ENCODE results near the gene SLC43A2. TPM values are rescaled to one million over a fixed set of nuclear protein-coding genes. Genes with fewer than 3 reads are reported as not detected.

Gene SLC43A2
- total RNA-seq, 1 donor from 2014 or later, result 39.9 TPM

DNA sequence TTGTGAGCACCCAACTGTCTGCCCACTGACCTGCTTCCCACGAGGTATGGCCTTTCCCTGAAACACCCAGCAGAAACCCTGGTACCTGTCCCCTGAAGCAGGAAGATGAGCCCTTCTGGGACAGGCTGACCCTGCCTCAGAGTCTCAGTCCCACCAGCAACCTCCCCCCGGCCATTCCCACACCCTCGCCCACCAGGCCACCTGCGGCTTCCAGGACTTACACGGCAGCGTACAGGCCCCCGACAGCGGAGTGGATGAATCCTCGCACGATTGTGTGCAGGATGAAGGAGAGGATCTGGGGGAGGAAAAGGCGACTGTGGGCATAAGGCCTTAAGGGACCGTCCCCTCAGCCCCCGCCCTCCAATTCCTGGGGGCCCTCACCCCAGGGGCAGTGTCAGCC, 50.6 kb downstream of the SLC43A2 start:
- Histone ChIP-seq H3K27me3 (no peaks in the 10 kb centered on the region), H3K4me3 (no peak overlapping the region), H3K9me3 (no peaks in the 10 kb centered on the region), H3K36me3 (peaks cover 10% of the 10 kb centered on the region), H3K27ac (peak overlapping the region; percentile 87), H3K4me1 (peaks cover 56% of the 10 kb centered on the region)
- TF ChIP-seq, protein P1, sequence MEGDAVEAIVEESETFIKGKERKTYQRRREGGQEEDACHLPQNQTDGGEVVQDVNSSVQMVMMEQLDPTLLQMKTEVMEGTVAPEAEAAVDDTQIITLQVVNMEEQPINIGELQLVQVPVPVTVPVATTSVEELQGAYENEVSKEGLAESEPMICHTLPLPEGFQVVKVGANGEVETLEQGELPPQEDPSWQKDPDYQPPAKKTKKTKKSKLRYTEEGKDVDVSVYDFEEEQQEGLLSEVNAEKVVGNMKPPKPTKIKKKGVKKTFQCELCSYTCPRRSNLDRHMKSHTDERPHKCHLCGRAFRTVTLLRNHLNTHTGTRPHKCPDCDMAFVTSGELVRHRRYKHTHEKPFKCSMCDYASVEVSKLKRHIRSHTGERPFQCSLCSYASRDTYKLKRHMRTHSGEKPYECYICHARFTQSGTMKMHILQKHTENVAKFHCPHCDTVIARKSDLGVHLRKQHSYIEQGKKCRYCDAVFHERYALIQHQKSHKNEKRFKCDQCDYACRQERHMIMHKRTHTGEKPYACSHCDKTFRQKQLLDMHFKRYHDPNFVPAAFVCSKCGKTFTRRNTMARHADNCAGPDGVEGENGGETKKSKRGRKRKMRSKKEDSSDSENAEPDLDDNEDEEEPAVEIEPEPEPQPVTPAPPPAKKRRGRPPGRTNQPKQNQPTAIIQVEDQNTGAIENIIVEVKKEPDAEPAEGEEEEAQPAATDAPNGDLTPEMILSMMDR (IDR thresholded peaks at IDR 0.05), result no peak
- intact Hi-C loops (cut with DNase I), result no loop called here
- DNase-seq (no peak), ATAC-seq (no peak)

DNA sequence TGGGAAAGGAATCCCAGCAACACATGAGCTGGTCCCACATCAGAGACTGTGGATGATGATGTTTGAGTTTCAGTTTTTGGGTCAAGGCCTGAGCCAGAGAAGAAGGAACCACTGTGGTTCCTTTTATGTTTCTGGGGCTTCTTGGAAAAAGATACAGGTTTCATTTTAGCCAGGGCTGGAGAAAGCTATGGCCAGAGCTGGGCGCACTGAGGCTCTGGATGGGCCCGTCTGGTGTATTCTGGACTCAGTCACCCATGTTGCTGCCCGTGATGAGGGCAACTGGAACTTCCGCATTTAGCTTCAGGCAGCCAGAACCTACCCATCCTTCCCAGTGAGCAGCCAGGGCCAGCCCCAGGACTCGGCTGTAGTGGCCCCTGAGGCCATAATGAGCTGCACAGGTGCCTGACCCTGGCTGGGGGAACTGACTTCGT, 51.0 kb downstream of the SLC43A2 start:
- TF ChIP-seq, protein P1 (IDR thresholded peaks at IDR 0.05), result no peak
- peaks cover 56% of the 10 kb centered on the region for H3K4me1 ChIP-seq
- intact Hi-C loops (cut with DNase I), result no loop called here
- DNase-seq, result no peak
- H3K27ac ChIP-seq, result peak overlapping the region; percentile 87
- peak; percentile 8 for ATAC-seq
- H3K27me3 ChIP-seq, result no peaks in the 10 kb centered on the region
- H3K4me3 ChIP-seq, result no peak overlapping the region
- peaks cover 5% of the 10 kb centered on the region for H3K36me3 ChIP-seq
- no peaks in the 10 kb centered on the region for H3K9me3 ChIP-seq

DNA sequence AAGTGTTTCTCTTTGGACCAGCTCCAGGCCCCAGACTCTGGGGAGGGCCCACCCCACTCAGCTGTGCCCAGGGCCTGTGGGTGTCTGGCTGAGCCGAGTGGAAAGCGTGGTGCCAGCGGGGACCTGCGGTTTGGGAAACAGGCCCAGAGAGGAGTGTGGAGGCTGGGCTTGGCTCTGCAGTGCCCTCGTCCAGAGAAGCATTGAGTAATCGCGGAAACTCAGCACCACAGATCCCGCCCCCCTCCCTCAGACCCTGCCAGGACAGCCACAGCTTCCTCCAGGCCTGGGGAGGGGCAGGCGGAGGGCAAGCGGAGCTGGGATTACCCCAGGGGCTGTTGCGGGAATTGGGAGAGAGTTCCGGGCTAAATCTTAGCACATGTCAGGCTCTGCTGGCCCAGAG, 51.5 kb downstream of the SLC43A2 start:
- Histone ChIP-seq H3K4me3 (no peak overlapping the region), H3K4me1 (peaks cover 55% of the 10 kb centered on the region), H3K36me3 (peaks cover 1% of the 10 kb centered on the region), H3K9me3 (no peaks in the 10 kb centered on the region), H3K27ac (peak overlapping the region; percentile 87), H3K27me3 (no peaks in the 10 kb centered on the region)
- TF ChIP-seq, protein P1 (IDR thresholded peaks at IDR 0.05), result no peak
- intact Hi-C loops (cut with DNase I), result no loop called here
- DNase-seq, result peak; percentile 97
- ATAC-seq, result peak; percentile 88

DNA sequence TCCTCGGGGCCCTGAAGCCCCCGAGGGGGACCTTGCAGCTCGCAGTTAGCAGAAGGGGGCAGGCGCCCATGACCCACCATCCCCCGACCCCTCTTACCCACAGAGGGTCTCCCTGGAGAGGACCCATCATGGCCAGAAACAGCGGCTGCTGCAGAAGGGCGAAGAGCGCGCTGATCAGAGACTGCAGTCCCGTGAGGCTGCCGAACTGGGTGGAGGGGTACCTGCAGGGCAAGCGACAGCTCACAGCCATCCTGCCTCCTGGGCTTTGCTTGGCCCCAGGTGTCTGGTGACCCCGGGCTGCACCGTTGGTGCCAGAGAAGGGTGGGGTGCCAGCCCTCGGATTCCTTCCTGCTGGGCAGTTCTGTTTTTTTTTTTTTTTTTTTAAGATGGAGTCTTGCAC, 52.1 kb downstream of the SLC43A2 start:
- ATAC-seq (no peak), DNase-seq (no peak)
- no peaks in the 10 kb centered on the region for H3K27me3 ChIP-seq
- peaks cover 50% of the 10 kb centered on the region for H3K4me1 ChIP-seq
- no peaks in the 10 kb centered on the region for H3K36me3 ChIP-seq
- no peak overlapping the region for H3K4me3 ChIP-seq
- H3K27ac ChIP-seq, result peak overlapping the region; percentile 87
- intact Hi-C loops (cut with DNase I), result no loop called here
- TF ChIP-seq, protein P1 (IDR thresholded peaks at IDR 0.05), result no peak
- H3K9me3 ChIP-seq, result no peaks in the 10 kb centered on the region

DNA sequence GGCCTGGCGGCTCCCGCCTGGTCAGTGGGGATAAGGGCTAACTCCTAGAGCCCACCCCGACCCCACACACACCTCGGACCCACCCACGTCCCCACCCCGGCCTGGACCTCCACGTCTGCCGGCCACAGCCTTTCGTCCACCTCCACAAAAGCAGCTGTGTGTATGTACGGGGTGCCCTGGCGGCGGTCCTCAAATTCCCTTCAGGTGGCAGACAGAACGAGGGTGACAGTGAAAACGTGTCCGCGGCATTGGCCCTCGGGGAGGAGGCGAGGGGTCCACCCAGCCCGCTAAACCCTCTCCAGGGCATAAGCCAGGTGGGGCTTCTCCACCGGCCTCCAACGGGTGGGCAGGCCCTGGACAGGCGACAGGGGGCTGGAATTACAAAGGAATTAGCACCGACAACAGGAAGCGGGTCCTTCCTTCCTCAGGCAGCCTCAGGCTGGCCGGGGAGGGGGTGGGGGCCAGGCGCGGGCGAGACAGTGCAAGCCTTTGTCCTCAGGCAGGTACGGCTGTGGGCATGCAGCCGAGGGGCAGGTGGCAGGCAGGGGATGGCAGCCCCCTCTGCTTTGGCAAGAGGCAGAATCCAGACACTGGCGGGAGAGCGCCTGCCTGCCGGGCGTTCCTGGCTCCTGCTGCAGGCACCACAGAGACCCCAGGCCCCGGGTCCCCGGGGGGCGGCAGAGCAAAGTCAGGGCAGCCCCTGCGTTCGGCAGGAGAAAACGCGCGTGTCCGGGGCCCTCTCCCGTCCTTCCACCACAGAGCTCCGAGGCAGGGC, 53.8 kb downstream of the SLC43A2 start:
- ATAC-seq (no peak), DNase-seq (peak; percentile 72)
- Histone ChIP-seq H3K4me1 (peaks cover 45% of the 10 kb centered on the region), H3K27ac (peak overlapping the region; percentile 58), H3K27me3 (no peaks in the 10 kb centered on the region), H3K4me3 (no peak overlapping the region), H3K36me3 (no peaks in the 10 kb centered on the region), H3K9me3 (no peaks in the 10 kb centered on the region)
- intact Hi-C loops (cut with DNase I), result loop anchor here (5.0 kb wide), 1 partner anchor 52 kb away; the partner anchor contains the start of gene SLC43A2
- TF ChIP-seq, protein P1 (IDR thresholded peaks at IDR 0.05), result peak; percentile 2
